Spinal cord (tissue), 10 donors: ENCODE results near the gene DRAM2. TPM values are rescaled to one million over a fixed set of nuclear protein-coding genes. Genes with fewer than 3 reads are reported as not detected.

Experiments
- DNase-seq, 6 donors: peaks; one replicate each; pipeline versions ENCODE4 v3.0.0 to v3.0.0-alpha.2; 2013 to 2015; ENCODE audit warnings: low spot score in 6 of 6, low read depth in 4 of 6
- H3K27ac ChIP-seq: one replicate; pipeline ENCODE4 v1.5.1; 2013; ENCODE audit warnings: low read depth, low read length, control low read depth
- H3K27me3 ChIP-seq: one replicate; pipeline ENCODE4 v1.6.1; 2013; ENCODE audit warnings: low read length; ENCODE audit not compliant: control insufficient read depth, insufficient read depth
- H3K36me3 ChIP-seq: one replicate; pipeline ENCODE4 v1.6.1; 2013; ENCODE audit warnings: low read length; ENCODE audit not compliant: control insufficient read depth, insufficient read depth
- H3K4me1 ChIP-seq: one replicate; pipeline ENCODE4 v1.6.1; 2013; ENCODE audit warnings: low read length; ENCODE audit not compliant: control insufficient read depth, insufficient read depth
- H3K4me3 ChIP-seq: one replicate; pipeline ENCODE4 v1.5.1; 2013; ENCODE audit warnings: low read depth, low read length, control low read depth
- H3K9me3 ChIP-seq: one replicate; pipeline ENCODE4 v1.6.1; 2013; ENCODE audit warnings: low read length; ENCODE audit not compliant: control insufficient read depth, insufficient read depth
- WGBS: methylation state at CpG from one replicate; pipeline ENCODE4 v1.1.5; 2013; ENCODE audit warnings: missing lambda C conversion rate; ENCODE audit not compliant: insufficient coverage; 5-methylcytosine and 5-hydroxymethylcytosine counted together
- long read RNA-seq, 4 donors: transcript quantifications; one replicate each; lab custom pipeline, GENCODE V29; 2026
- polyA plus RNA-seq, 2 donors: library from polyadenylated mRNA; unstranded; fragments of 120-200 nt; gene quantifications; one replicate each; pipeline ENCODE4 v1.2.1, GENCODE V29; 2013; ENCODE audit not compliant: insufficient read length in 2 of 2
- total RNA-seq, 2 donors: library from RNA; depleted of rRNA in 1 of 2; stranded (reverse); fragments of 120-200 nt in 1 of 2; fragments of >200 nt in 1 of 2; gene quantifications; one replicate each; pipeline versions ENCODE4 v1.2.3 to v1.2.4, GENCODE V29; 2013 to 2014
- donor health status: healthy.

The DRAM2 gene
- total RNA-seq (10 to 100 TPM; 49.5 to 70.2 TPM), polyA plus RNA-seq (10 to 100 TPM; 40.2 to 41.7 TPM)
- long read RNA-seq, donor 1, partial matches to known transcripts = 5 of 12 reads
- long read RNA-seq, donor 1, other reads (novel, unspliced or antisense) = 6 of 12 reads
- long read RNA-seq, donor 2 = 0 reads
- long read RNA-seq, donor 3, partial matches to known transcripts = 0 of 1 reads
- long read RNA-seq, donor 3, other reads (novel, unspliced or antisense) = 0 of 1 reads
- long read RNA-seq, donor 4, partial matches to known transcripts = 10 of 23 reads
- long read RNA-seq, donor 4, other reads (novel, unspliced or antisense) = 6 of 23 reads

DNA sequence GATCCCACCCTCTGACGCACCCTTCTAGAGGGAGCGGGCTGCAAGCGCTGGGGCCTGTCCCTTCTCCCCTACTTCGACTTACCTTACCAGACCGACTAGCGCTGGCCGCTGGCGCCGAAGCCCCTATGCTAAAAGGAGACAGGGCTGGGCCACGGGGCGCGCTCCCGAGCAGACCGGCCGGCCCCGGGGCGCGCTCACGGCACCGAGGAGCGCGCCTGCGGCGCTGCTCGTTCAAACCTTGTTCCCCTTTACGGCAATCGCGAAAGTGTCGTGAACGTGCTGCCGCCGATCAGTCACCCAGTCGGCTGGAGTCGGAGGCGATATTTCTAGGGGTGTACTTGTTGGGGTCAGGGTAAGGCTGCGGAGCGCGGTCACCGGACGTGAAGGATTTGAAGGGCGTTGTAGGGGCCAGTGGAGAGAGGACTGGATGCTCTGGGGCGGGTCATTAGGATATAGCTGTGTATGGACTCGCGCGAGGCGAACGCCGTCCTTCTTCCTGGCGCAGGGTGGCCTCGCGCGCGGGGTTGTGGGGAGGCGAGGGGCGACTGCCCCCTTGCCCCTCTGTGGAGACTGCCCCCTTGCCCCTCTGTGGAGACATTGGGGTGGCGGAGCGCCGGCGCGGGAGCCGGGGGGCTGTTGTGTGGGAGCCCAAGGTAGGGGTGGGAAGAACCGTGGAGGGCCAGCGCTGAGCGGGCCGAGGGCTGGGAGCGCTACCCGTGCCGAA lies at the start of gene DRAM2, which contains the start of gene CEPT1:
TSS of gene DRAM2 (minus strand) at position 138 of the 724 bp plus-strand sequence. CDS start 8,539 bp downstream, outside the sequence.
TSS of gene CEPT1 (plus strand) at position 268 of the 724 bp plus-strand sequence. CDS start 7,492 bp downstream, outside the sequence.
- H3K27me3 ChIP-seq = no peaks in the 10 kb centered on the region

DNA sequence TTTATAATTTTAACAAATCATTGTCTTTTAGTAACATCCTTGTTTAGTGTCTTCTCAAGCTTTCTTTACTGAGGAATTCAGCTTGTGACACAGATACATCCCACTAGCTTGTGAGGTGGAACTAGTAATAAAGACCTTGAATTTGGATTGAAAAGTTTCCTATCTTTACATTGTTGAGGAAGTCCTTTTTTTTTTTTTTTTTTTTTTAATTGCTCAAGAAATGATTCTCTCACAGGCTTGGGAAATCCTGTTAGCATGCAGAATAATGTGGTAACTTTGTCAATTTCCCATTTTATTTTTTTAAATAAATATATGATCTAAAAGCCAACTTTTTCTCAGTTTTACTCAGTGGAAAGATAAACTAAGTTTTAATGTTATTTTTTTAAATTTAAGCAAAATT lies 44.8 kb upstream of the DRAM2 start:
- Histone ChIP-seq H3K4me1 (no peaks in the 10 kb centered on the region), H3K27ac (no peak overlapping the region), H3K9me3 (no peaks in the 10 kb centered on the region), H3K4me3 (no peak overlapping the region), H3K27me3 (no peaks in the 10 kb centered on the region), H3K36me3 (peaks cover 2% of the 10 kb centered on the region)
- DNase-seq = no peak

More for the DNA sequence above, at the start of gene DRAM2, which contains the start of gene CEPT1:
- peak within 1 kb of the TSS; percentile 96 for H3K27ac ChIP-seq
- peak within 1 kb of the TSS; percentile 90 for H3K4me3 ChIP-seq
- peak; percentile 92 to 99 (median 98) for DNase-seq
- under 1% methylated on average over 68 of the region's 68 CpGs for WGBS
- H3K9me3 ChIP-seq = no peaks in the 10 kb centered on the region
- peaks cover 5% of the 10 kb centered on the region for H3K4me1 ChIP-seq
- peaks cover 8% of the 10 kb centered on the region for H3K36me3 ChIP-seq

DNA sequence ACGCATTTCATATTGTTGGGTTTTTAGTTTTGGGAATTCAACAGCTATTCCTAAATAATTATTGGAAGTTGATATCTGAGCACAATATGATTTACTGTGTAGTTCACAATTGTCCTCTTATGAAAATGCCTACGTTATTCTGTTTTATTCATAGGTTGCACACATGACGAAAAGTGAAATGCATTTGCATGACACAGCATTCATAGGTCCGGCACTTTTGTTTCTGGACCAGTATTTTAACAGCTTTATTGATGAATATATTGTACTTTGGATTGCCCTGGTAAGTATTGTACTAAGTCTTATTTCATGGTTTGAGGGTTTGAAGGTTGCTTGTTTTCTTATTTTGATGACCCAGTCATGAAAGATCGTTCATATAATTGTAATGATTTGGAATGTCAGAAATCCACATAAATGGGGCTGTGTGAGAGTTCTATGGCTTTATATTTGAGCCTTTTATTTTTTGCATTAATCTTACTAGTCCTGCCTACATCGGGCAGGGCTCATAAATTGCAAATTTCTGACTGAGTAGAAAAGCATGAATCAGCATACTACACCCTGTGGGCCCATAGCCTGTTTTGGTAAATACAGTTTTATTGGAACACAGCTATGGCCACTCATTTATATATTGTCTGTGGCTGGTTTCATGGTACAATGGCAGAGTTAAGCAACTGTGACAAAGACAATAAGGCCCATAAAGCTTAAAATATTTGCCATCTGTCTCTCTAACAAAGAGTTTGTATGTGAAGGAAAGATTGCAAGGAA lies 43.6 kb upstream of the DRAM2 start:
- no peaks in the 10 kb centered on the region for H3K27me3 ChIP-seq
- peaks cover 2% of the 10 kb centered on the region for H3K36me3 ChIP-seq
- H3K9me3 ChIP-seq = no peaks in the 10 kb centered on the region
- H3K4me1 ChIP-seq = no peaks in the 10 kb centered on the region
- H3K27ac ChIP-seq = no peak overlapping the region
- H3K4me3 ChIP-seq = no peak overlapping the region
- peak in 1 of 6 donors; percentile 52 for DNase-seq
- 96% methylated on average over 3 of the region's 6 CpGs for WGBS

DNA sequence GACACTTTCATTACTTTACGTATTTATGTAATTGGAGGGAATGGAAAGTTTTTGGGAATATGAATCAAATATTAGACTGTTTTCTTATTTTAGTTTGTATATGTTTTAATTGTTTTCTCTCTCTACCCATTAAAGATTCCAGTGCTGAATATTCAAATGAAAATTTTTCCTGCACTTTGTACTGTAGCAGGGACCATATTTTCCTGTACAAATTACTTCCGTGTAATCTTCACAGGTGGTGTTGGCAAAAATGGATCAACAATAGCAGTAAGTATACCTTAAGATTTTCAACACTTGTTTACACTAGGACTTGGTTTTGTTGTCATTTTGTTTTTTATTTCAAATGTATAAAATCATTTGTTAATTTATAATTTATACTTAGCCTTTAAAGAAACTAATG lies 42.2 kb upstream of the DRAM2 start:
- Histone ChIP-seq H3K4me1 (no peaks in the 10 kb centered on the region), H3K27ac (no peak overlapping the region), H3K36me3 (peaks cover 2% of the 10 kb centered on the region), H3K9me3 (no peaks in the 10 kb centered on the region), H3K4me3 (no peak overlapping the region), H3K27me3 (no peaks in the 10 kb centered on the region)
- DNase-seq = no peak
- WGBS = no CpG with 5 or more reads among the region's 2 CpGs

DNA sequence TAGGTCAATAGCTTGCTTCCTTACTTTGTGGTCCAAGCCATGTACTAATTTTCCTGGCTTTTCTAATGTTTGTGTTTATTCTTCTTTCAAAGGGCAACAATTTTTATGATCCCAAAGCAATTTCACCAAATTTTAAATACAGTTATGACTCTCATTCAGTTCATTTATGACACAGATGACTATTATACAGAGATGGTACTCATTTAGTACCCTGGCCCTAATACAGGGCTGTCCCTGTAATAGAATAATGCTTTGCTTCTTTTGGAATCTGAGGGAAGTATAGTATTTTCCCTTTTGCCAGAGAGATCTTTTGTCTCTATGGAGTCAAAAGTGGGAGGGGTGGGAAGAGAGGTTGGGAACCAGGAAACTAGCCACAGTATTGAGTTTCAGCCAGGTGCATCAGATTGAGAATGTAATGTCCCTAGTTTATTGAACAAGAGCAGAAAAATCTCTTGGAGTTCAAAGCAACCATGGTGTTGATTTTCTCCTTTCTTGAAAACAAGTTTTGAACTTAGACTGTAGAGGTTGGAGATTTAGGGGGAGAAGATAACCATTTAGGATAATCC lies 40.2 kb upstream of the DRAM2 start:
- Histone ChIP-seq H3K27me3 (no peaks in the 10 kb centered on the region), H3K4me1 (no peaks in the 10 kb centered on the region), H3K27ac (no peak overlapping the region), H3K9me3 (no peaks in the 10 kb centered on the region), H3K4me3 (no peak overlapping the region), H3K36me3 (no peaks in the 10 kb centered on the region)
- no peak for DNase-seq

DNA sequence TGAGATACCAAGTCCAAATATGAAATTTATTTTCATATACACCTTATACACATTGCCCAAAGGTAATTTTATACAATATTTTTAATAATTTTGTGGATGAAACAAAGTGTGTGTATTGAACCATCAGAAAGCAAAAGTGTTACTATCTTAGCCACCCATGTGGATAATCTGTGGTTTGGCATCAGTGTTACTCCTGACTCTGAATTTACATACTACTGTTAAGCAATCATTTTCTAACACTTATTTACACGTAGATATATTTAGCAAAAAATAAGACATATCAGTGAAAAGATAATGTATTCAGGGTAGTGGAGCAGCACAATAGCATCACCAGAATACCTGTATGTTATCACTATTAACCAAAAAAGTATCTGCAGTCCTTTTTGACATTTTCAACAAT lies 36.8 kb upstream of the DRAM2 start:
- no peaks in the 10 kb centered on the region for H3K4me1 ChIP-seq
- H3K9me3 ChIP-seq = no peaks in the 10 kb centered on the region
- no peak for DNase-seq
- no peak overlapping the region for H3K4me3 ChIP-seq
- no peaks in the 10 kb centered on the region for H3K27me3 ChIP-seq
- H3K27ac ChIP-seq = no peak overlapping the region
- no CpG with 5 or more reads among the region's 1 CpG for WGBS
- H3K36me3 ChIP-seq = peaks cover 4% of the 10 kb centered on the region

DNA sequence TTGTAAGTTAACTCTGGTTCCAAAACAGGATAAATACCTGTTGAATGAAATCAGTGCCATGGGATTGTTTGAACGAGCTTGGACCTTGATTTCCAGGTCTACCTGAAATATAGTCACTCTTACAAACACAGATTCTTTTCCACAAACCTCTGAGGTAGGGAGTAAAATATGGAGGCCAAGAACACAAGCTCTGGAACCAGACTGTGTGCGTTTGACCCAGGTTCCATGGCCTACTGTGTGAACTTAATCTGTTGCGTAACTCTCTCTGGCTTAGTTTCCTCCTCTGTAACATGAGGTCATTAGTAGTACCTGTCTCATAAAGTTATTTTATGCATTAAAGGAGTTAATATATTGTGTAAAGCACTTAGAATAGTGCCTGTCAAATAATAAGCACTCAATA lies 35.5 kb upstream of the DRAM2 start:
- Histone ChIP-seq H3K27ac (no peak overlapping the region), H3K36me3 (peaks cover 5% of the 10 kb centered on the region), H3K4me3 (no peak overlapping the region), H3K27me3 (no peaks in the 10 kb centered on the region), H3K4me1 (no peaks in the 10 kb centered on the region), H3K9me3 (no peaks in the 10 kb centered on the region)
- no peak for DNase-seq
- WGBS = no CpG with 5 or more reads among the region's 3 CpGs

DNA sequence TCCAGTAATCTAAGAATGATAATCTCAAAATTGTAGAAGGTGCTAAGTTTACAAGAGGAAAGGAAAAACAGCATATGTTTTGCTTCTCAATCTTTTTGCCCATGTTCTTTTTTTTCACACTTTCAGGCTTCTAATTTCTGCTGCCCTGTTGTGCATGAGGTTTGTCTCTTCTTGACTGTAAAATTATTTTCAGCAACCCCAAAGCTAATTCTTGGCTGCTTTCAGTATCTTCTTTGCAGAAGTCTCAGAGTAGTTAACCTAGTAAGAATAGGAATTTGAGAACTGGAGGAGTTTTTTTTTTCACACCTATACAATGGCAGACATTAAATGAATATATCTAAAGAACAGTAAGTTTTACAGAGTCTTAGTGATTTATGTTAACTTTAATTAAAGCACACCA lies 34.2 kb upstream of the DRAM2 start:
- H3K27ac ChIP-seq = no peak overlapping the region
- H3K36me3 ChIP-seq = peaks cover 5% of the 10 kb centered on the region
- DNase-seq = no peak
- H3K4me1 ChIP-seq = no peaks in the 10 kb centered on the region
- H3K9me3 ChIP-seq = no peaks in the 10 kb centered on the region
- H3K27me3 ChIP-seq = no peaks in the 10 kb centered on the region
- H3K4me3 ChIP-seq = no peak overlapping the region

DNA sequence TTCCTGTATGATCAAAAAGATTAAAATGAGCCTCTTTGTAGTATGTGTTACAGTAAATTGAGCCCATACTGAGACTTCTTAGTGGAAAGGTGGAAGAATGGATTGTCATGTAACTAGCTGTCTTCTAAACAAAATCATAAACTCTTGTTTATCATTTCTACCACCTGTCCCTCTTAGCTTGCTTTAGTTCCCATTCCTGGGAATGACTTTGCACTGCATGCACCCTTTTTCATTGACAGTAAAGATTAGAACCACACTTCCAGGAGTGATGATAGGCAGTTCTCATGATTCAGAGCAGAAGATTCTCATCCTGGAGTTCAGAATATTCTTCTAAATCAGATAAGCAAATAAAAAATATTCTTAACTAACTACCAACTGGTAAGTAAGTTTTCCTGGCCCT lies 32.6 kb upstream of the DRAM2 start:
- Histone ChIP-seq H3K27me3 (no peaks in the 10 kb centered on the region), H3K27ac (no peak overlapping the region)

More for the DNA sequence above, 32.6 kb upstream of the DRAM2 start:
- H3K4me1 ChIP-seq = no peaks in the 10 kb centered on the region
- H3K4me3 ChIP-seq = no peak overlapping the region
- peaks cover 7% of the 10 kb centered on the region for H3K36me3 ChIP-seq
- no peaks in the 10 kb centered on the region for H3K9me3 ChIP-seq
- no peak for DNase-seq
